Heart left ventricle (tissue), 16 donors: ENCODE data around the gene IFT74. TPM values are rescaled to one million over a fixed set of nuclear protein-coding genes. Genes with fewer than 3 reads are reported as not detected.

Experiments used
- ATAC-seq, 4 donors: fragments of 200-7000 bp; cut with Tn5 transposase; one replicate each; pipeline ENCODE4 v1.9.1; 2020 to 2022; ENCODE audit warnings: moderate library complexity in 4 of 4, mild to moderate bottlenecking in 3 of 4, moderate number of reproducible peaks in 1 of 4
- DNase-seq, 5 donors: peaks; one replicate each; pipeline ENCODE4 v3.0.0-alpha.2; 2020
- H3K27ac ChIP-seq, 12 donors: fragments of 200-600 bp; sonication (generic) in 4 of 12; one replicate each; pipeline versions ENCODE4 v1.5.0 to v1.8.0; 2016 to 2022; ENCODE audit warnings: mild to moderate bottlenecking in 2 of 12
- H3K27me3 ChIP-seq, 9 donors: fragments of 200-600 bp; sonication (generic) in 2 of 9; one replicate each; pipeline versions ENCODE4 v1.5.1 to v1.8.0; 2016 to 2022; ENCODE audit warnings: mild to moderate bottlenecking in 3 of 9
- H3K36me3 ChIP-seq, 9 donors: fragments of 200-600 bp; sonication (generic) in 2 of 9; one replicate each; pipeline versions ENCODE4 v1.5.0 to v1.8.0; 2018 to 2022; ENCODE audit warnings: mild to moderate bottlenecking in 2 of 9
- H3K4me1 ChIP-seq, 12 donors: fragments of 200-600 bp; sonication (generic) in 4 of 12; one replicate each; pipeline versions ENCODE4 v1.5.0 to v1.8.0; 2016 to 2022; ENCODE audit warnings: mild to moderate bottlenecking in 3 of 12
- H3K4me3 ChIP-seq, 12 donors: fragments of 200-600 bp; sonication (generic) in 4 of 12; one replicate each; pipeline versions ENCODE4 v1.5.0 to v1.8.0; 2017 to 2022; ENCODE audit warnings: mild to moderate bottlenecking in 9 of 12, moderate library complexity in 4 of 12
- H3K9me3 ChIP-seq, 12 donors: fragments of 200-600 bp; sonication (generic) in 4 of 12; one replicate each; pipeline versions ENCODE4 v1.5.0 to v1.8.0; 2016 to 2022; ENCODE audit warnings: mild to moderate bottlenecking in 1 of 12
- CTCF ChIP-seq, 12 donors: fragments of 200-600 bp; sonication (generic) in 4 of 12; IDR thresholded peaks; one replicate each; pipeline versions ENCODE4 v1.5.0 to v1.8.0; 2018 to 2022; ENCODE audit warnings: antibody characterized with exemption in 12 of 12, mild to moderate bottlenecking in 5 of 12
- POLR2A ChIP-seq, 2 donors: fragments of 450-650 bp; IDR thresholded peaks; one replicate each; pipeline ENCODE4 v1.6.1; 2017; ENCODE audit warnings: antibody characterized with exemption in 2 of 2, mild to moderate bottlenecking in 2 of 2, moderate library complexity in 2 of 2
- WGBS, 4 donors: extraction: QIAGEN DNeasy Blood & Tissue Kit in 2 of 4; methylation state at CpG; one replicate each; pipeline versions ENCODE4 v1.1.5 to v1.1.7; 2013 to 2018; 5-methylcytosine and 5-hydroxymethylcytosine counted together
- intact Hi-C, 10 donors: fragments of 100-400 bp; cut with DNase I; formaldehyde crosslinking; loops; one replicate each; pipeline versions ENCODE4 v1.11.1 to v1.14.2; 2022
- polyA plus RNA-seq, 2 donors: library from polyadenylated mRNA; stranded (reverse); fragments of 200-250 nt; gene quantifications; one replicate each; pipeline ENCODE4 v1.2.3, GENCODE V29; 2013
- total RNA-seq, 9 donors: library from RNA; depleted of rRNA in 2 of 9; stranded (reverse); fragments of >200 nt in 2 of 9; fragmentation: NEBNext Ultra II Directional in 3 of 9; extraction: Animal tissue kit (Norgen Biotek cat#: 25700) in 3 of 9; gene quantifications; one replicate each; pipeline versions ENCODE4 v1.1.0 to v1.2.4, GENCODE V29; 2016 to 2023
- donor health status: ischemic (EF 13 %, LVEDD 7.1; RV severe dilation, severe dysfunction).
- donor health status: healthy with polysubstance abuse.
- donor health status: DM: no; HTN: yes; CAD: no.
- donor health status: DM: no; HTN: no; CAD: no.
- donor health status: ischemic (EF 25% LVEDD 6.9; RV normal size, moderate dysfunction).
- donor health status: ischemic (EF 25% LVEDD 5.7; RV mildly dilated, moderate dysfunction).
- donor health status: healthy.
- donor health status: DM: yes; HTN: yes; CAD: no.
- donor health status: ischemic (EF 35%, LVEDD 5.7; RV mildly dilated, moderate dysfunction).
- donor health status: nonischemic (EF 11% LVEDD 7.7; RV severe dilation, severe dysfunction).
- donor health status: DM: yes; HTN: yes; CAD: no.
- donor health status: PGD.
- donor health status: ischemic (EF 29% LVEDD 5.4; RV normal size, mild dysfunction).
- donor health status: nonischemic (EF 23%, LVEDD 6.1; RV moderate dilation, normal function).

The IFT74 gene
- total and polyA plus RNA-seq, 11 donors: 5.3 to 12.7 (median 9.6) TPM

- WGBS, 4 donors: 83 to 97% (median 87%) methylated on average over 1 of the region's 1 CpG
- intact Hi-C loops: loop anchor here in 1 of 10 donors (10.0 kb wide), 1 partner anchor 574 kb away; the partner anchor contains the start of genes IFNK and MOB3B
- no peak for DNase-seq
Observed at GRCh38 chr9:26950521-26950920, 5.7 kb upstream of the IFT74 start.

GRCh38 chr9:26951794-26952193 is 4.4 kb upstream of the IFT74 start:
- Histone ChIP-seq H3K9me3 (no peaks in the 10 kb centered on the region), H3K36me3 (no peaks in the 10 kb centered on the region), H3K4me1 (peaks cover 0 to 23% (median 10%) of the 10 kb centered on the region in 12 donors), H3K27ac (no peak overlapping the region), H3K27me3 (no peaks in the 10 kb centered on the region), H3K4me3 (no peak overlapping the region)
- no peak for DNase-seq
- no peak for ATAC-seq
- intact Hi-C loops: loop anchor here in 1 of 10 donors (10.0 kb wide), 1 partner anchor 573 kb away; the partner anchor contains the start of genes IFNK and MOB3B
- no peak for TF ChIP-seq POLR2A (IDR thresholded peaks at IDR 0.05)
- no peak for TF ChIP-seq CTCF (IDR thresholded peaks at IDR 0.05)
- WGBS, 4 donors: 78 to 85% (median 83%) methylated on average over 3 of the region's 3 CpGs

More at GRCh38 chr9:26950521-26950920, 5.7 kb upstream of the IFT74 start:
- Histone ChIP-seq H3K27ac (no peak overlapping the region), H3K27me3 (no peaks in the 10 kb centered on the region), H3K4me1 (peaks cover 3 to 27% (median 15%) of the 10 kb centered on the region in 12 donors), H3K9me3 (no peaks in the 10 kb centered on the region), H3K4me3 (no peak overlapping the region), H3K36me3 (no peaks in the 10 kb centered on the region)
- TF ChIP-seq CTCF (IDR thresholded peaks at IDR 0.05): no peak
- TF ChIP-seq POLR2A (IDR thresholded peaks at IDR 0.05): no peak
- ATAC-seq: no peak

- no peak for DNase-seq
- Histone ChIP-seq H3K9me3 (no peaks in the 10 kb centered on the region), H3K36me3 (no peaks in the 10 kb centered on the region), H3K4me3 (peak overlapping the region in 1 of 12 donors; percentile 75), H3K4me1 (peaks cover 0 to 24% (median 8%) of the 10 kb centered on the region in 12 donors), H3K27me3 (no peaks in the 10 kb centered on the region), H3K27ac (peak overlapping the region in 2 of 12 donors; percentile 11 to 97)
- TF ChIP-seq CTCF (IDR thresholded peaks at IDR 0.05): no peak
- no peak for TF ChIP-seq POLR2A (IDR thresholded peaks at IDR 0.05)
- intact Hi-C loops: loop anchor here in 1 of 10 donors (10.0 kb wide), 1 partner anchor 571 kb away; the partner anchor contains the start of genes IFNK and MOB3B
- 67 to 77% (median 75%) methylated on average over 3 of the region's 3 CpGs for WGBS, 4 donors
- ATAC-seq: no peak
Observed at GRCh38 chr9:26954050-26954508, 2.1 kb upstream of the IFT74 start.

- Histone ChIP-seq H3K27ac (peak overlapping the region in 11 of 12 donors; percentile 70 to 97 (median 85)), H3K36me3 (no peaks in the 10 kb centered on the region), H3K9me3 (no peaks in the 10 kb centered on the region), H3K4me3 (peak overlapping the region; percentile 40 to 78 (median 68)), H3K4me1 (peaks cover 0 to 24% (median 8%) of the 10 kb centered on the region in 12 donors), H3K27me3 (no peaks in the 10 kb centered on the region)
- DNase-seq (no peak), ATAC-seq (peak in 2 of 4 donors; percentile 7 to 30)
- WGBS, 4 donors: 34 to 47% (median 41%) methylated on average over 4 of the region's 4 CpGs
- TF ChIP-seq CTCF (IDR thresholded peaks at IDR 0.05) (no peak), POLR2A (IDR thresholded peaks at IDR 0.05) (no peak)
- intact Hi-C loops: loop anchor here in 2 of 10 donors (5.0 to 10.0 kb wide), 2 partner anchors 63 to 569 kb away; partner anchors contain the start of genes CAAP1 (in 1 of the 2), IFNK (in 1 of the 2) and MOB3B (in 1 of the 2)
Observed at GRCh38 chr9:26955222-26955903, 849 bp upstream of the IFT74 start.
